Type B pancreatic cell (in vitro differentiated cells): ENCODE data around the gene TUBGCP5. TPM values are rescaled to one million over a fixed set of nuclear protein-coding genes. Genes with fewer than 3 reads are reported as not detected.
A peak's percentile ranks its signal among the peaks of the same experiment; 100 is the strongest.

ENCODE experiments used
- DNase-seq: peaks from one replicate; pipeline ENCODE4 v3.0.0; 2021; ENCODE audit warnings: mixed read lengths; ENCODE audit not compliant: unreplicated experiment; ENCODE audit errors: extremely low spot score
- H3K27ac Mint-ChIP-seq: 2 replicates; pipeline ENCODE4 v1.8.0; 2021; ENCODE audit warnings: mild to moderate bottlenecking, mixed read lengths
- H3K27me3 Mint-ChIP-seq: 2 replicates; pipeline ENCODE4 v1.8.0; 2021; ENCODE audit warnings: mixed read lengths
- H3K36me3 Mint-ChIP-seq: 2 replicates; pipeline ENCODE4 v1.8.0; 2021; ENCODE audit warnings: mixed read lengths
- H3K4me1 Mint-ChIP-seq: one replicate; pipeline ENCODE4 v1.8.0; 2021; ENCODE audit warnings: mixed read lengths; ENCODE audit not compliant: unreplicated experiment
- H3K4me3 Mint-ChIP-seq: 2 replicates; pipeline ENCODE4 v1.8.0; 2021; ENCODE audit warnings: mild to moderate bottlenecking, mixed read lengths
- H3K9me3 Mint-ChIP-seq: 2 replicates; pipeline ENCODE4 v1.8.0; 2021; ENCODE audit warnings: mixed read lengths
- total RNA-seq: library from RNA; stranded (reverse); gene quantifications from 2 replicates; pipeline ENCODE4 v1.2.1, GENCODE V29; 2021; ENCODE audit warnings: low replicate concordance
- TF ChIP-seq, protein P1 (sequence below): fragments of 200-600 bp; sonication (generic); conservative IDR thresholded peaks from 2 replicates; pipeline ENCODE4 v1.5.0; 2021; ENCODE audit warnings: antibody characterized with exemption, mild to moderate bottlenecking

Gene TUBGCP5
- total RNA-seq, 1 donor from 2014 or later: 24.6 TPM

DNA sequence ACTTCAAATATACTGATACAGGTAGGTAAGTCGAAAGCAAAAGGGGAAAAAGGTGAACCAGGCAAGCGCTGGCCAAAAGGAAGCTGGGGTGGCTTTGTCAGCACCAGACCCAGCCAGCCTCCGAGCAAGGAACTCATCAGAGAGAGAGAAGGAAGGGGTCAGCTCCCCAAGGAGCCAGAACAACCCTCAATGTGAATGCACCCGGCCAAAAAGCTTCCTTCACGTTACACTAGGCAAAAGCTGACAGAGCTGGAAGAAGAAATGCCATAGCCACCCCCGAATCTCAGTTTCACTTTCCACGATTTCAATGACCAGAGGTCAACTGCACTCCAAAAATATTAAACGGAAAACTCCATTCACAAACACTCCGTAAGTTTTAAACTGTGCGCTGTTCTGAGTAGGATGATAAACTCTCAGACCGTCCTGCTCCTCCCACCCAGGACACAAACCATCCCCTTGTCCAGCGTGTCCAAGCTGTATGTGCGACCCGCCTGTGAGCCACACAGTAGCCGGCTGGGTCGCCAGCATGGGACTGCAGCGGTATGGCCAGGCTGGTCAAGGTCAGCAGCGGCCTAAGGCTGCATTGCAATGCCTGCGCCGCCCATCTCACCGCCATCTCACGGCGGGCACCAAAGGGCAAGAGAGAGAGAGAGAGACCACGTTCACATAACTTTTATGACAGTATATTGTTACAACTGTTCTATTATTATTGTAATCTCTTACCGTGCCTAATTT lies 88.9 kb downstream of the TUBGCP5 start:
- no peaks in the 10 kb centered on the region for H3K27me3 Mint-ChIP-seq
- peaks cover 33% of the 10 kb centered on the region for H3K4me1 Mint-ChIP-seq
- no peaks in the 10 kb centered on the region for H3K9me3 Mint-ChIP-seq
- H3K36me3 Mint-ChIP-seq: peaks cover 3% of the 10 kb centered on the region
- no peak for DNase-seq
- no peak overlapping the region for H3K4me3 Mint-ChIP-seq
- TF ChIP-seq, protein P1, sequence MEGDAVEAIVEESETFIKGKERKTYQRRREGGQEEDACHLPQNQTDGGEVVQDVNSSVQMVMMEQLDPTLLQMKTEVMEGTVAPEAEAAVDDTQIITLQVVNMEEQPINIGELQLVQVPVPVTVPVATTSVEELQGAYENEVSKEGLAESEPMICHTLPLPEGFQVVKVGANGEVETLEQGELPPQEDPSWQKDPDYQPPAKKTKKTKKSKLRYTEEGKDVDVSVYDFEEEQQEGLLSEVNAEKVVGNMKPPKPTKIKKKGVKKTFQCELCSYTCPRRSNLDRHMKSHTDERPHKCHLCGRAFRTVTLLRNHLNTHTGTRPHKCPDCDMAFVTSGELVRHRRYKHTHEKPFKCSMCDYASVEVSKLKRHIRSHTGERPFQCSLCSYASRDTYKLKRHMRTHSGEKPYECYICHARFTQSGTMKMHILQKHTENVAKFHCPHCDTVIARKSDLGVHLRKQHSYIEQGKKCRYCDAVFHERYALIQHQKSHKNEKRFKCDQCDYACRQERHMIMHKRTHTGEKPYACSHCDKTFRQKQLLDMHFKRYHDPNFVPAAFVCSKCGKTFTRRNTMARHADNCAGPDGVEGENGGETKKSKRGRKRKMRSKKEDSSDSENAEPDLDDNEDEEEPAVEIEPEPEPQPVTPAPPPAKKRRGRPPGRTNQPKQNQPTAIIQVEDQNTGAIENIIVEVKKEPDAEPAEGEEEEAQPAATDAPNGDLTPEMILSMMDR: no peak
- H3K27ac Mint-ChIP-seq: peak overlapping the region; percentile 46

Other genes with a start within 250 kb of the TUBGCP5 start
- 48.7 and 59.4 TPM in 2 replicates for gene NIPA2, start 200.9 kb downstream of the TUBGCP5 start, total RNA-seq
- gene CYFIP1, start 59.2 kb downstream of the TUBGCP5 start, total RNA-seq: 108 and 118 TPM in 2 replicates
- gene GOLGA6L1, start 97.3 kb upstream of the TUBGCP5 start, total RNA-seq: not detected in 2 replicates